Spinal cord (tissue), 10 donors: ENCODE results near the gene LRP1B. TPM values are rescaled to one million over a fixed set of nuclear protein-coding genes. Genes with fewer than 3 reads are reported as not detected.

Experiments used
- DNase-seq, 6 donors: peaks; one replicate each; pipeline versions ENCODE4 v3.0.0 to v3.0.0-alpha.2; 2013 to 2015; ENCODE audit warnings: low spot score in 6 of 6, low read depth in 4 of 6
- H3K27ac ChIP-seq: one replicate; pipeline ENCODE4 v1.5.1; 2013; ENCODE audit warnings: low read depth, low read length, control low read depth
- H3K27me3 ChIP-seq: one replicate; pipeline ENCODE4 v1.6.1; 2013; ENCODE audit warnings: low read length; ENCODE audit not compliant: control insufficient read depth, insufficient read depth
- H3K36me3 ChIP-seq: one replicate; pipeline ENCODE4 v1.6.1; 2013; ENCODE audit warnings: low read length; ENCODE audit not compliant: control insufficient read depth, insufficient read depth
- H3K4me1 ChIP-seq: one replicate; pipeline ENCODE4 v1.6.1; 2013; ENCODE audit warnings: low read length; ENCODE audit not compliant: control insufficient read depth, insufficient read depth
- H3K4me3 ChIP-seq: one replicate; pipeline ENCODE4 v1.5.1; 2013; ENCODE audit warnings: low read depth, low read length, control low read depth
- H3K9me3 ChIP-seq: one replicate; pipeline ENCODE4 v1.6.1; 2013; ENCODE audit warnings: low read length; ENCODE audit not compliant: control insufficient read depth, insufficient read depth
- WGBS: methylation state at CpG from one replicate; pipeline ENCODE4 v1.1.5; 2013; ENCODE audit warnings: missing lambda C conversion rate; ENCODE audit not compliant: insufficient coverage; 5-methylcytosine and 5-hydroxymethylcytosine counted together
- polyA plus RNA-seq, 2 donors: library from polyadenylated mRNA; unstranded; fragments of 120-200 nt; gene quantifications; one replicate each; pipeline ENCODE4 v1.2.1, GENCODE V29; 2013; ENCODE audit not compliant: insufficient read length in 2 of 2
- total RNA-seq, 2 donors: library from RNA; depleted of rRNA in 1 of 2; stranded (reverse); fragments of 120-200 nt in 1 of 2; fragments of >200 nt in 1 of 2; gene quantifications; one replicate each; pipeline versions ENCODE4 v1.2.3 to v1.2.4, GENCODE V29; 2013 to 2014
- donor health status: healthy.

The LRP1B gene
- total and polyA plus RNA-seq, 4 donors, result 22.1 to 70.2 (median 32.1) TPM

- Histone ChIP-seq H3K9me3 (no peaks in the 10 kb centered on the region), H3K4me1 (no peaks in the 10 kb centered on the region), H3K4me3 (no peak overlapping the region), H3K36me3 (no peaks in the 10 kb centered on the region), H3K27ac (no peak overlapping the region), H3K27me3 (no peaks in the 10 kb centered on the region)
- DNase-seq, result no peak
- WGBS, result 71% methylated on average over 3 of the region's 3 CpGs
Observed at GRCh38 chr2:141946016-141946415, 184.8 kb downstream of the LRP1B start.

- Histone ChIP-seq H3K9me3 (no peaks in the 10 kb centered on the region), H3K4me1 (no peaks in the 10 kb centered on the region), H3K27me3 (no peaks in the 10 kb centered on the region), H3K36me3 (no peaks in the 10 kb centered on the region), H3K27ac (no peak overlapping the region), H3K4me3 (no peak overlapping the region)
- WGBS, result 58% methylated on average over 5 of the region's 7 CpGs
- DNase-seq, result no peak
Observed at GRCh38 chr2:141943918-141944317, 186.9 kb downstream of the LRP1B start.

- DNase-seq, result no peak
- Histone ChIP-seq H3K4me1 (no peaks in the 10 kb centered on the region), H3K9me3 (peaks cover 4% of the 10 kb centered on the region), H3K36me3 (no peaks in the 10 kb centered on the region), H3K27me3 (no peaks in the 10 kb centered on the region), H3K27ac (no peak overlapping the region), H3K4me3 (no peak overlapping the region)
- no CpG with 5 or more reads among the region's 5 CpGs for WGBS
Observed at GRCh38 chr2:141942006-141942789, 188.6 kb downstream of the LRP1B start.

GRCh38 chr2:141941210-141941714, 189.6 kb downstream of the LRP1B start:
- peaks cover 4% of the 10 kb centered on the region for H3K9me3 ChIP-seq
- DNase-seq, result no peak
- no peak overlapping the region for H3K27ac ChIP-seq
- H3K36me3 ChIP-seq, result no peaks in the 10 kb centered on the region
- no peaks in the 10 kb centered on the region for H3K27me3 ChIP-seq
- 88% methylated on average over 1 of the region's 1 CpG for WGBS
- H3K4me3 ChIP-seq, result no peak overlapping the region
- no peaks in the 10 kb centered on the region for H3K4me1 ChIP-seq

GRCh38 chr2:141940709-141941108, 190.1 kb downstream of the LRP1B start:
- H3K36me3 ChIP-seq, result no peaks in the 10 kb centered on the region
- H3K4me1 ChIP-seq, result no peaks in the 10 kb centered on the region
- H3K27ac ChIP-seq, result no peak overlapping the region
- no peak overlapping the region for H3K4me3 ChIP-seq
- DNase-seq, result no peak
- H3K9me3 ChIP-seq, result peaks cover 4% of the 10 kb centered on the region
- no peaks in the 10 kb centered on the region for H3K27me3 ChIP-seq
- no CpG with 5 or more reads among the region's 1 CpG for WGBS

- H3K9me3 ChIP-seq, result peaks cover 4% of the 10 kb centered on the region
- H3K4me3 ChIP-seq, result no peak overlapping the region
- H3K36me3 ChIP-seq, result no peaks in the 10 kb centered on the region
- no CpG with 5 or more reads among the region's 1 CpG for WGBS
- no peak for DNase-seq
- no peaks in the 10 kb centered on the region for H3K27me3 ChIP-seq
- no peak overlapping the region for H3K27ac ChIP-seq
- no peaks in the 10 kb centered on the region for H3K4me1 ChIP-seq
Observed at GRCh38 chr2:141933226-141933625, 197.6 kb downstream of the LRP1B start.

GRCh38 chr2:141932261-141932660, 198.6 kb downstream of the LRP1B start:
- no peak for DNase-seq
- Histone ChIP-seq H3K27ac (no peak overlapping the region), H3K27me3 (no peaks in the 10 kb centered on the region), H3K36me3 (no peaks in the 10 kb centered on the region), H3K4me3 (no peak overlapping the region), H3K9me3 (no peaks in the 10 kb centered on the region), H3K4me1 (no peaks in the 10 kb centered on the region)
- WGBS, result no CpG with 5 or more reads among the region's 2 CpGs

- Histone ChIP-seq H3K27me3 (no peaks in the 10 kb centered on the region), H3K9me3 (no peaks in the 10 kb centered on the region), H3K27ac (no peak overlapping the region), H3K4me1 (no peaks in the 10 kb centered on the region), H3K36me3 (no peaks in the 10 kb centered on the region), H3K4me3 (no peak overlapping the region)
- 89% methylated on average over 3 of the region's 3 CpGs for WGBS
- DNase-seq, result no peak
Observed at GRCh38 chr2:141931797-141932196, 199.0 kb downstream of the LRP1B start.

GRCh38 chr2:141930803-141931202, 200.0 kb downstream of the LRP1B start:
- Histone ChIP-seq H3K4me3 (no peak overlapping the region), H3K27ac (no peak overlapping the region), H3K4me1 (no peaks in the 10 kb centered on the region), H3K9me3 (no peaks in the 10 kb centered on the region), H3K27me3 (no peaks in the 10 kb centered on the region), H3K36me3 (no peaks in the 10 kb centered on the region)
- no peak for DNase-seq
